Stomach (tissue), 4 donors: ENCODE data around the gene CCDC68.

Experiments
- POLR2A ChIP-seq, 4 donors: fragments of 450-650 bp; IDR thresholded peaks; one replicate each; pipeline ENCODE4 v1.6.1; 2016; ENCODE audit warnings: antibody characterized with exemption in 4 of 4, control low read depth in 2 of 4, mild to moderate bottlenecking in 1 of 4, moderate library complexity in 1 of 4
- TF ChIP-seq, protein P1 (sequence below), 7 experiments: fragments of 450-650 bp in 4 of 7; fragments of 200-600 bp in 3 of 7; sonication (generic) in 3 of 7; IDR thresholded peaks; one replicate each; pipeline ENCODE4 v1.5.1; 2016 to 2019; ENCODE audit warnings: antibody characterized with exemption in 7 of 7, control low read depth in 2 of 7, mild to moderate bottlenecking in 1 of 7

GRCh38 chr18:54916507-54916906 lies 42.8 kb downstream of the CCDC68 start:
- TF ChIP-seq, protein P1, sequence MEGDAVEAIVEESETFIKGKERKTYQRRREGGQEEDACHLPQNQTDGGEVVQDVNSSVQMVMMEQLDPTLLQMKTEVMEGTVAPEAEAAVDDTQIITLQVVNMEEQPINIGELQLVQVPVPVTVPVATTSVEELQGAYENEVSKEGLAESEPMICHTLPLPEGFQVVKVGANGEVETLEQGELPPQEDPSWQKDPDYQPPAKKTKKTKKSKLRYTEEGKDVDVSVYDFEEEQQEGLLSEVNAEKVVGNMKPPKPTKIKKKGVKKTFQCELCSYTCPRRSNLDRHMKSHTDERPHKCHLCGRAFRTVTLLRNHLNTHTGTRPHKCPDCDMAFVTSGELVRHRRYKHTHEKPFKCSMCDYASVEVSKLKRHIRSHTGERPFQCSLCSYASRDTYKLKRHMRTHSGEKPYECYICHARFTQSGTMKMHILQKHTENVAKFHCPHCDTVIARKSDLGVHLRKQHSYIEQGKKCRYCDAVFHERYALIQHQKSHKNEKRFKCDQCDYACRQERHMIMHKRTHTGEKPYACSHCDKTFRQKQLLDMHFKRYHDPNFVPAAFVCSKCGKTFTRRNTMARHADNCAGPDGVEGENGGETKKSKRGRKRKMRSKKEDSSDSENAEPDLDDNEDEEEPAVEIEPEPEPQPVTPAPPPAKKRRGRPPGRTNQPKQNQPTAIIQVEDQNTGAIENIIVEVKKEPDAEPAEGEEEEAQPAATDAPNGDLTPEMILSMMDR (IDR thresholded peaks at IDR 0.05) = no peak
- no peak for TF ChIP-seq POLR2A (IDR thresholded peaks at IDR 0.05)
